ENCODE results near the gene LRRC7. TPM values are rescaled to one million over a fixed set of nuclear protein-coding genes. Genes with fewer than 3 reads are reported as not detected.

The LRRC7 gene
- total and polyA plus RNA-seq, 2 donors (not counting 1 experiment from before 2014, with no cell fraction given), result 0.03 TPM; not detected in 1

DNA sequence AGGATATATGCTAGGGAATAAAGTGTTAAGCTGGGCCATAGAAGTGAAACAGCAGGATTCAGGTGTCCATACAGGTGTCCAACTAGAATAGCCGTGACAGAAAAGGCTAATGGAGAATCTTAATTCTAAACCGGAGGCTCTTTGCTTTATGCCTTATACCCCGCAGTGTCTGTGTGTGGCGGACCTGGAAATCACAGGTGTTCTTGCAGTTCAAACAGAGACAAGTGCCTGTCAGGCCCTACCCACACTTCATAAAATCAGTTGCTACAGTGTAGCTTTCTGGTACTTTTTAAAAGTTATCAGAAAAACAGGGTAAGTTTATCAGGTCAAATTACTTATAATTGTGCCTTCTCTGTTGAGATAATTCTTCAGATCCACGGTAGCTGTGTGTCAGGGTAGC is 293.9 kb downstream of the LRRC7 start:
- Histone ChIP-seq H2AFZ (ENCODE audit: low read length) (no peak overlapping the region), H3K79me2 (ENCODE audit: control insufficient read depth, insufficient read depth, low read length) (no peaks in the 10 kb centered on the region), H3K4me2 (ENCODE audit: extremely low read depth, insufficient read depth, low read length) (no peak overlapping the region), H3K9ac (ENCODE audit: insufficient read depth, low read length) (no peak overlapping the region), H3K4me1 (ENCODE audit: control insufficient read depth, extremely low read depth, insufficient read depth, low read length) (no peaks in the 10 kb centered on the region), H3K9me3 (ENCODE audit: control insufficient read depth, insufficient read depth, low read depth, low read length) (no peaks in the 10 kb centered on the region), H3K36me3 (ENCODE audit: control insufficient read depth, insufficient read depth, low read length) (no peaks in the 10 kb centered on the region), H3K4me3 (replicated peaks in 1 of 4; ENCODE audit: control extremely low read depth in 1 of 4, insufficient read depth in 1 of 4, low read depth in 3 of 4, low read length in 4 of 4) (no peak overlapping the region), H4K20me1 (ENCODE audit: control insufficient read depth, extremely low read depth, insufficient read depth, low read length) (no peaks in the 10 kb centered on the region), H3K27me3 (ENCODE audit: control insufficient read depth, insufficient read depth, low read length) (no peaks in the 10 kb centered on the region), H3K27ac (ENCODE audit: insufficient read depth, low read length) (no peak overlapping the region)
- no peak for DNase-seq (ENCODE audit: low read depth in 2 of 2)
- TF ChIP-seq EZH2 (IDR thresholded peaks at IDR 0.05; ENCODE audit: low read length, missing control alignments) (no peak), CTCF (conservative IDR thresholded peaks at IDR 0.05 in 1 of 2, IDR thresholded peaks at IDR 0.05 in 1 of 2; ENCODE audit: low read depth in 1 of 2, low read length in 2 of 2) (no peak)

DNA sequence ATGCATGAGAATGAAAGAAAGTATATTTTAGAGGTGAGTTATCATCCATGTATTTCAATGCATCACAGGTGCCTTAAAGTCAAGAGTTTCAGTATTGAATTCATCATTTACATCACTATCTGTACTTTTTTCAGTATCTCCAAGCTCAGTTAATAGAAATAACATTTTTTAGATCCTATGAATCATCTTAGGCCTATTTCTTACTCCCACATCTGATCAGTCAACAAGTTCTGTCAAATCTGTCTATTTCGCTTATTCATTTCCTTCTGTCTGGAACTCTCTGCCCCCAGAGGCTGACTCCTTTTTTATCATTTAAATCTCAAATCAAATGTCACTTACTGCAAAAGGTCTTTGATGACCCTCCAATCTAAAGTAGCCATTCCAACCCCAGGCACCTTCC is 295.2 kb downstream of the LRRC7 start:
- Histone ChIP-seq H3K79me2 (ENCODE audit: control insufficient read depth, insufficient read depth, low read length) (no peaks in the 10 kb centered on the region), H3K4me3 (replicated peaks in 1 of 4; ENCODE audit: control extremely low read depth in 1 of 4, insufficient read depth in 1 of 4, low read depth in 3 of 4, low read length in 4 of 4) (no peak overlapping the region), H3K4me1 (ENCODE audit: control insufficient read depth, extremely low read depth, insufficient read depth, low read length) (no peaks in the 10 kb centered on the region), H3K27ac (ENCODE audit: insufficient read depth, low read length) (no peak overlapping the region), H3K27me3 (ENCODE audit: control insufficient read depth, insufficient read depth, low read length) (no peaks in the 10 kb centered on the region), H3K9ac (ENCODE audit: insufficient read depth, low read length) (no peak overlapping the region), H3K9me3 (ENCODE audit: control insufficient read depth, insufficient read depth, low read depth, low read length) (no peaks in the 10 kb centered on the region), H4K20me1 (ENCODE audit: control insufficient read depth, extremely low read depth, insufficient read depth, low read length) (no peaks in the 10 kb centered on the region), H3K4me2 (ENCODE audit: extremely low read depth, insufficient read depth, low read length) (no peak overlapping the region), H2AFZ (ENCODE audit: low read length) (no peak overlapping the region), H3K36me3 (ENCODE audit: control insufficient read depth, insufficient read depth, low read length) (no peaks in the 10 kb centered on the region)
- DNase-seq (ENCODE audit: low read depth in 2 of 2), result no peak
- no peak for TF ChIP-seq CTCF (conservative IDR thresholded peaks at IDR 0.05 in 1 of 2, IDR thresholded peaks at IDR 0.05 in 1 of 2; ENCODE audit: low read depth in 1 of 2, low read length in 2 of 2)
- no peak for TF ChIP-seq EZH2 (IDR thresholded peaks at IDR 0.05; ENCODE audit: low read length, missing control alignments)

DNA sequence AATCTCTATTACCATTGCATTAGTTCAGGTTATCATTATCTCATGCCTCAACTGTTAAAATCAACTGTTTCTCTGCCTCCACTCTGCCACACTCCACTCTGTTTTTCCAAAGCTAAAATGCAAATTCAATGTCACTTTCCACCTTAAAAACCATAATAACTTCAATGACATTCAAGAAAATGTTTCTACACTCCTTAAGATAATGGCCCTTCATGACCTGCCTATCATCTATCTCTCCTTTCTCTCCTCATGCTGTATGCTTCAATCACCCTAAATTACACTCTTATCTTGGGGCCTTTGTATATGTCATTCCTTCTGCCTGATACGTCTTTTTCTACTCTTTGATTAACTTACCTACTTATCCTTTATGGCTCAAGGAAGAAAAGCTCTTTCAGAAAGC is 296.0 kb downstream of the LRRC7 start:
- H4K20me1 ChIP-seq (ENCODE audit: control insufficient read depth, extremely low read depth, insufficient read depth, low read length), result no peaks in the 10 kb centered on the region
- H3K36me3 ChIP-seq (ENCODE audit: control insufficient read depth, insufficient read depth, low read length), result no peaks in the 10 kb centered on the region
- H2AFZ ChIP-seq (ENCODE audit: low read length), result no peak overlapping the region
- no peak overlapping the region for H3K4me3 ChIP-seq (replicated peaks in 1 of 4; ENCODE audit: control extremely low read depth in 1 of 4, insufficient read depth in 1 of 4, low read depth in 3 of 4, low read length in 4 of 4)
- TF ChIP-seq CTCF (conservative IDR thresholded peaks at IDR 0.05 in 1 of 2, IDR thresholded peaks at IDR 0.05 in 1 of 2; ENCODE audit: low read depth in 1 of 2, low read length in 2 of 2) (no peak), EZH2 (IDR thresholded peaks at IDR 0.05; ENCODE audit: low read length, missing control alignments) (no peak)
- no peaks in the 10 kb centered on the region for H3K79me2 ChIP-seq (ENCODE audit: control insufficient read depth, insufficient read depth, low read length)
- no peak overlapping the region for H3K9ac ChIP-seq (ENCODE audit: insufficient read depth, low read length)
- no peak overlapping the region for H3K4me2 ChIP-seq (ENCODE audit: extremely low read depth, insufficient read depth, low read length)
- H3K4me1 ChIP-seq (ENCODE audit: control insufficient read depth, extremely low read depth, insufficient read depth, low read length), result no peaks in the 10 kb centered on the region
- DNase-seq (ENCODE audit: low read depth in 2 of 2), result no peak
- no peak overlapping the region for H3K27ac ChIP-seq (ENCODE audit: insufficient read depth, low read length)
- no peaks in the 10 kb centered on the region for H3K9me3 ChIP-seq (ENCODE audit: control insufficient read depth, insufficient read depth, low read depth, low read length)
- no peaks in the 10 kb centered on the region for H3K27me3 ChIP-seq (ENCODE audit: control insufficient read depth, insufficient read depth, low read length)

Data from fibroblast of lung (primary cell).